CD4-positive, alpha-beta T cell treated with Interleukin-15 for 1 hour (primary cell): Measurements from ENCODE around the gene MISP.

Experiments
- DNase-seq: peaks from one replicate; pipeline ENCODE4 v3.0.0-alpha.2; 2020

Gene MISP

DNA sequence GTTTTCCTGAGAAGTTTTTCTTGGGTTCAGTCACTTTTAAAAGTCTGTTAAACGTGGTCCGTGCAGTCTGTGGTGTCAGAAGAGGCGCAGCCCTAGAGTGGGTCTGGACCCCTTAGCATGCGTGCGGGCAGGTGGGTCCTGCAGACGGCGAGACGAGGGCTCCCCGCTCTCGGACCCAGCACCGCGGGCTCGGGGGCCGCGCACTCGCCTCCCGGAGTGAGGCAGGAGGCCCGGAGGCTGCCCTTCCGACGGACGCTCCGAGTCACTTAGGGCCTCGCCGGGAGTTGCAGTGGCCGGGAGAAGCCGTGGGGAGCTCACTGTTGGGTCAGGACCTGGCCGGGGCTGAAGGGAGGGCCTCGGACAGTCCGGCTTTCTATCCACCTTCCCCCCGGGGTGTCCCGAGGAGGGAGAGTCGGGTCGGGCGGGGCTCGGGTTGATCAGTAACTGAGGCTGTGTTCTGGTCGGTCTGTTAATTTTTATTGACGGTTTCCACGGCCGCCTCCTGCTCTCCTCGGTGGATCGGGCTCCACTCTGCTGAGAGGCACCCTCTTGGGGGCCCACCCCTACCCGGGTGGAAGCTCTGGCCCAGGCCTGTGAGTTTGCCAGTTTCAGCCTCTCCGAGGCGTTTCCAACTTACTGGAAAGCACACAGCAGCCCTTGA lies 47.6 kb downstream of the MISP start:
- no peak for DNase-seq

GRCh38 chr19:799076-799881 lies 48.4 kb downstream of the MISP start:
- no peak for DNase-seq

- no peak for DNase-seq
Measured at GRCh38 chr19:800360-801029, 49.6 kb downstream of the MISP start.

DNA sequence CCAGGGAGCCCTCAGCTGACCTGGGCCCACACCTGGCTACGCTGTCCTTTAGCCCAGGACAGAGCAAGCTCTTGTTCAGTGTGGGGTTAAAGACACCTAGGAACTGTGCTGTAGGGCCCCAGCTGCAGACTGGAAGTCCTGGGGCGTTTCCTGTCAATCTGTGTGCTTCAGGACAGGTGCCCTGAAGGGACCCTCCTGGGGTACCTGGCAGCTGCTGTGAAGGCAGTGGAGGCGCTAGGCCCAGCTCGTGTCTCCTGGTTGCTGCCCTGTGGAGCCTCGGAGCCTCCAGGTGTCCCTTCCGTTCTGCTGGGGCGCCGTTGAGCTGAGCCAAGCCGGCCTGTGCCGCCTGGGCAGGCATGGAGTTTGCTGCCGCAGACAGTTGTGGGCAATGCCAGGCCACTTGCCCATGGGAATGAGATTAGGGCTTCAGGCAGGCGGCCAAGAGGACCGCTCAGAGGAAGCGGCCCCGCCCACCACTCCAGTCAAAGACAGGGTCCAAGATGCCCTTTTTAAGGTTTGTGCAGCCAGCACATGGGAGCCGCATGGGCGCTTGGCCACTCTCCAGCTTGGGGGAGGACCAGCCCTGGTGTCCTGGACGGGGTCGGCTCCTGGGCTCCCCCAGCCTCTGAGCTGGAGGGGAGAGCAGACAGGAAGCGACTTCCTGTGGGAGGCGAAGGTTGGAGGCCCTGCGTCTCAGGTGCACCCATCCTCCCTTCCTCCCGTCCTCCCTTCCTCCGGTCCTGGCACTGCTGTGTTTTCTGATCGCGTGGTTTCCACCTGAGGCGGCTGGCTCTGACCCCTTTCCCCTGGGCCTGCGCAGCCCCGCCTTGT lies 50.3 kb downstream of the MISP start:
- no peak for DNase-seq

- DNase-seq: no peak
Measured at GRCh38 chr19:801861-802497, 51.1 kb downstream of the MISP start.

DNA sequence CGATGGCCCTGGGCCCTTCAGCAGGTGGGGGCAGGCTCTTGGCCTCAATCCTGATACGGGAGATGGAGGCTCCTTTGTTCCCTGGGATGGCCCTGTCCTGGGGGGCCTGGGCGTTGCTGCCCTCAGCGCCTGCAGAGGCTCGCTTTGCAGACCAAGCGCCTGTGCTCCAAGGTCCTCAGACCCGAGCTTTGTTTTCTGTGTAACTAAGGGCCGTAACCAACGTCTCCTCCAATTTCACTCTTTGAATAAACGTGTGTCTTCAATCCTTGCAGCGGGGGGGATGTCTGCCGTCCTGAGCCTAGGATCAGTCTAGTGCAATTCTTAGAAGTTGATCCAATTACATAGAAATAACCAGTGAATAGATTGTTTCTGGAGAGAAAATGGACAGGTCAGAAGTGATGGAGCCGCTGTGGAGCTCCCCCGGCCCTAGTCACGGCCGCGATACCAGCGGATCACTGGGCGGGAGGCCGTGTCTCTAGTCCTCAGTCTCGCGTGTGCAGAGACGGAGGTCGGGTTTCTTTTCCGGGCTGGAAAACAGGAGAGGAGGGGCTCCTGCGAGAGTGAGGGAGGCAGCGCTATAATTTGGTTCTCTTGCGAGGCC lies 51.7 kb downstream of the MISP start:
- DNase-seq: no peak

GRCh38 chr19:803099-803561 lies 52.2 kb downstream of the MISP start:
- DNase-seq: no peak

DNA sequence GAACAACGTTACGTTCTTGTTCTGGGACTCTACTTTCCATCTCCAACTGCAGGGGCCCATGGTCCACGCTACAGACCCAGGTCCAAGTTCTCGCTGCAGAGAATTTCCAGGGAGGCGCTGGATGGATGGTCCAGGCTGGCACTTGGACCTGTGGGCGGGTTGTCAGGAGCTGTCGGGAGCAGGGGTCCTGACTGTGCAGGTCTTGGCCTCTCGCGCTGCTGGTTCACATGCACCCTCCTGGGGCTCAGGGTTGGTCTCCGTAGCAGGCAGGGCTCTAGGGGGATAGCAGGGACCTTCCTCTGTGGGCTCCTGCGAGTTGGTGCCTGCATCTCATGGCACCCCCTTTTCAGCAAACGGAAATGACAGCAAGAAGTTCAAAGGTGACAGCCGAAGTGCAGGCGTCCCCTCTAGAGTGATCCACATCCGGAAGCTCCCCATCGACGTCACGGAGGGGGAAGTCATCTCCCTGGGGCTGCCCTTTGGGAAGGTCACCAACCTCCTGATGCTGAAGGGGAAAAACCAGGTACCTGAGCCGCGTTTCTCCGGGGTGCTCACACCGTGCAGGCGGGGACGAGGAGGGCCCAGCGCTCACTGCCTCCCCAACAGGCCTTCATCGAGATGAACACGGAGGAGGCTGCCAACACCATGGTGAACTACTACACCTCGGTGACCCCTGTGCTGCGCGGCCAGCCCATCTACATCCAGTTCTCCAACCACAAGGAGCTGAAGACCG lies 52.9 kb downstream of the MISP start:
- DNase-seq: no peak

- DNase-seq: no peak
Measured at GRCh38 chr19:804419-805165, 53.7 kb downstream of the MISP start.

DNA sequence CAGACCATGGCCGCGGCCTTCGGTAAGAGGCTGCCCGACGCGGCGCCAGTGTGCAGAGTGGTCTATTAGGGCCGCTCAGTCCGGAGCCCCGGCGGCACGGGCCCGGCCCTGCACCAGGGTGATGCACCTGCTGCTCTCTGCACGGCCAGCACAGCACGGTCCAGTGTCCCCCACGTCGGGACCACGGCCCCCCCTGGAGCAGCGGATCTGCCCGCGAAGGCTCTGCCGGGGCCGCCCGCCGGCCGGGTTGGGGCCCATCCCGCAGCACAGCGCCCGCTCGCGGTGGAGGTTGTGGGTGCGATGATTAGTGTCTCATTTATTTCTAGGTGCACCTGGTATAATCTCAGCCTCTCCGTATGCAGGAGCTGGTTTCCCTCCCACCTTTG lies 54.2 kb downstream of the MISP start:
- no peak for DNase-seq

DNA sequence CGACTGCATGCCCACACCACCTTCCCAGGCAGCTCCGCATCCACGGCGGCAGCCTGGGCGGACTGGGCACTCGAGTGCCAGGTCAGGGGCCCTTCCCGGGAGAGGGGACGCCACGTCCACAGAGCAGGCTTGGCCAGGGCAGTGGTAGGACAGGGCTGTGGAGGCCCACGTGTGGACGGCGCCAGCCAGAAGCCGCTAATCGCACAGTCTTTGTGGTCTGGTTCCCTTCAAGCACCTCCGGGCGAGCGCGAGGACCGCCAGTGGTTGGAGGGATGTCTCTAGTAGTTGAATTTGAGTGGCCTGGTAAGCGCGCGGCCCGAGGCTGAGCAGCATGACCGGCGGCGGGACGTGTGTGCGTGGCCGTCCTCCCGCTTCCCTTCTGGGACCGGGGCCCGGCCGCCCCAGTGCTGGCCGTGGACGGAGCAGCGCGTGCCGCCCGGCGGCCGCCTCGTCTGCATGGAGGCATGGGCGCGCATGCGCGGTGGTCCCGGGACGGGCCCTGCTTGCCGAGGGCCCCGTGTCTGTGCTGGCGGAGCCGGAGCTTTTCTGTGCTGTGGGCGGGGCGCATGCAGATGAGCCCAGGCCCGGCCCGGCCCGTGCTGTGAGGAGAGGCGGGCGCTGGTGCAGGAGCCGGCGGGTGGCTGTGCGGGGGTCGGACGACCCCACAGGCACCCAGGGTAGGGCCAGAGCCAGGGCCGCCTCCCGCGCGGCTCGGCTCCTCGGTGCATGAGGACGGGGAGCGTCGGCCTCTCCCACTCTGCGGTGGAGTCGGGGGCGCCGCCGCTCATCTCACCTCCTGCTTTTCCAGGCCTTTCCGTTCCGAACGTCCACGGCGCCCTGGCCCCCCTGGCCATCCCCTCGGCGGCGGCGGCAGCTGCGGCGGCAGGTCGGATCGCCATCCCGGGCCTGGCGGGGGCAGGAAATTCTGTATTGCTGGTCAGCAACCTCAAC lies 55.0 kb downstream of the MISP start:
- DNase-seq: no peak

GRCh38 chr19:806815-807421 lies 56.0 kb downstream of the MISP start:
- no peak for DNase-seq

GRCh38 chr19:807627-808422 lies 56.9 kb downstream of the MISP start:
- no peak for DNase-seq

GRCh38 chr19:808423-808775 lies 57.5 kb downstream of the MISP start:
- no peak for DNase-seq

DNA sequence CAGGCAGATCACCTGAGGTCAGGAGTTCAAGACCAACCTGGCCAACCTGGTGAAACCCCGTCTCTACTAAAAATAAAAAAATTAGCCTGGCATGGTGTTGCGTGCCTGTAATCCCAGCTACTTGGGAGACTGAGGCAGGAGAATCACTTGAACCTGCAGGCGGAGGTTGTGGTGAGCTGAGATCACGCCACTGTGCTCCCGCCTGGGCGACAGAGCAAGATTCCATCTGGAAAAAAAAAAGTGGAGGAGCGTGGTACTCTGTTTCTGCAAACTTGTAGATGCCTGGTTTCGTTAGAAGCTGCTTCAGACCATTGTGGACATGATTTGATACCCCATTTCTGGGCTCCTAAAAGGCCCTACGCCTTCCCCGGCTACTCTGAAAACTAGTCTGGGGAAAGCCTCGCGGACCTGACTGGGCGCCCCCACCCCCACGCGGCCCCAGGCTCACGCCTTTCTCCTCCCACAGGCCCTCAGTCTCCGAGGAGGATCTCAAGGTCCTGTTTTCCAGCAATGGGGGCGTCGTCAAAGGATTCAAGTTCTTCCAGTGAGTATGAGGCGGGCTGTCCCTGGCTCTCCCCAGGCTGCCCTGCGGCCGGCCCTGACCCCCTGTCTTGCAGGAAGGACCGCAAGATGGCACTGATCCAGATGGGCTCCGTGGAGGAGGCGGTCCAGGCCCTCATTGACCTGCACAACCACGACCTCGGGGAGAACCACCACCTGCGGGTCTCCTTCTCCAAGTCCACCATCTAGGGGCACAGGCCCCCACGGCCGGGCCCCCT lies 59.4 kb downstream of the MISP start:
- DNase-seq: no peak

GRCh38 chr19:810883-811489 lies 60.1 kb downstream of the MISP start:
- DNase-seq: no peak

DNA sequence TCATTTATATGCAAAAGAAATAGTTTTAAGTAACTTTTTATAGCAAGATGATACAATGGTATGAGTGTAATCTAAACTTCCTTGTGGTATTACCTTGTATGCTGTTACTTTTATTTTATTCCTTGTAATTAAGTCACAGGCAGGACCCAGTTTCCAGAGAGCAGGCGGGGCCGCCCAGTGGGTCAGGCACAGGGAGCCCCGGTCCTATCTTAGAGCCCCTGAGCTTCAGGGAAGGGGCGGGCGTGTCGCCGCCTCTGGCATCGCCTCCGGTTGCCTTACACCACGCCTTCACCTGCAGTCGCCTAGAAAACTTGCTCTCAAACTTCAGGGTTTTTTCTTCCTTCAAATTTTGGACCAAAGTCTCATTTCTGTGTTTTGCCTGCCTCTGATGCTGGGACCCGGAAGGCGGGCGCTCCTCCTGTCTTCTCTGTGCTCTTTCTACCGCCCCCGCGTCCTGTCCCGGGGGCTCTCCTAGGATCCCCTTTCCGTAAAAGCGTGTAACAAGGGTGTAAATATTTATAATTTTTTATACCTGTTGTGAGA lies 60.7 kb downstream of the MISP start:
- no peak for DNase-seq
